Liver (tissue), 9 donors: Measurements from ENCODE around the gene PAGE2. TPM values are rescaled to one million over a fixed set of nuclear protein-coding genes. Genes with fewer than 3 reads are reported as not detected.

Experiments used
- DNase-seq: peaks from one replicate; pipeline ENCODE4 v3.0.0-alpha.2; 2017; ENCODE audit warnings: low spot score
- H3K27ac ChIP-seq, 2 donors: one replicate each; pipeline ENCODE4 v1.7.0; 2013; ENCODE audit warnings: inconsistent platforms in 2 of 2, low read length in 2 of 2, control low read depth in 1 of 2, low read depth in 1 of 2, mild to moderate bottlenecking in 1 of 2
- H3K27me3 ChIP-seq, 4 donors: one replicate each; pipeline versions ENCODE4 v1.6.1 to v1.7.0; 2013; ENCODE audit warnings: low read length in 3 of 4, inconsistent platforms in 1 of 4, mild to moderate bottlenecking in 1 of 4, moderate library complexity in 1 of 4; ENCODE audit not compliant: control insufficient read depth in 4 of 4, insufficient read depth in 4 of 4
- H3K36me3 ChIP-seq, 4 donors: one replicate each; pipeline versions ENCODE4 v1.6.1 to v1.7.0; 2013; ENCODE audit warnings: low read length in 3 of 4, mild to moderate bottlenecking in 3 of 4, low read depth in 1 of 4, moderate library complexity in 1 of 4; ENCODE audit not compliant: control insufficient read depth in 4 of 4, insufficient read depth in 3 of 4
- H3K4me1 ChIP-seq, 4 donors: one replicate each; pipeline versions ENCODE4 v1.6.1 to v1.7.0; 2013; ENCODE audit warnings: low read length in 3 of 4, mild to moderate bottlenecking in 3 of 4, moderate library complexity in 1 of 4; ENCODE audit not compliant: control insufficient read depth in 4 of 4, insufficient read depth in 4 of 4
- H3K4me3 ChIP-seq, 3 donors: one replicate each; pipeline versions ENCODE4 v1.6.1 to v1.7.0; 2013; ENCODE audit warnings: low read length in 3 of 3, control low read depth in 1 of 3, low read depth in 1 of 3, mild to moderate bottlenecking in 1 of 3
- H3K9ac ChIP-seq, 2 donors: one replicate each; pipeline ENCODE4 v1.7.0; 2013; ENCODE audit warnings: low read length in 2 of 2, mild to moderate bottlenecking in 2 of 2, moderate library complexity in 2 of 2, control low read depth in 1 of 2, low read depth in 1 of 2
- H3K9me3 ChIP-seq, 4 donors: one replicate each; pipeline versions ENCODE4 v1.6.1 to v1.7.0; 2013; ENCODE audit warnings: low read length in 3 of 4; ENCODE audit not compliant: control insufficient read depth in 4 of 4
- ATF3 ChIP-seq: IDR thresholded peaks from 2 replicates; pipeline ENCODE4 v1.6.1; 2016; ENCODE audit warnings: antibody characterized with exemption
- CTCF ChIP-seq: fragments of 150-350 bp; IDR thresholded peaks from 2 replicates; pipeline ENCODE4 v1.5.1; 2017; ENCODE audit warnings: improper control_type of control experiment, low read depth, low read length; ENCODE audit not compliant: missing input control
- EGR1 ChIP-seq, 2 donors: IDR thresholded peaks; 2 replicates each; pipeline ENCODE4 v1.6.1; 2016 to 2018; ENCODE audit warnings: antibody characterized with exemption in 2 of 2, low read depth in 2 of 2
- FOXA2 ChIP-seq: IDR thresholded peaks from 2 replicates; pipeline ENCODE4 v1.6.1; 2016; ENCODE audit warnings: antibody characterized with exemption
- GABPA ChIP-seq, 2 donors: IDR thresholded peaks in 1 of 2; conservative IDR thresholded peaks in 1 of 2; 2 replicates each; pipeline ENCODE4 v1.6.1; 2016; ENCODE audit warnings: antibody characterized with exemption in 2 of 2, mild to moderate bottlenecking in 1 of 2, moderate library complexity in 1 of 2
- HNF4A ChIP-seq, 2 donors: conservative IDR thresholded peaks; 2 replicates each; pipeline ENCODE4 v1.6.1; 2016; ENCODE audit warnings: antibody characterized with exemption in 2 of 2, mild to moderate bottlenecking in 2 of 2
- JUND ChIP-seq, 2 donors: IDR thresholded peaks; 2 replicates each; pipeline ENCODE4 v1.6.1; 2016; ENCODE audit warnings: antibody characterized with exemption in 2 of 2
- MAX ChIP-seq: IDR thresholded peaks from 2 replicates; pipeline ENCODE4 v1.6.1; 2016; ENCODE audit warnings: antibody characterized with exemption
- NR2F2 ChIP-seq: IDR thresholded peaks from 2 replicates; pipeline ENCODE4 v1.6.1; 2016; ENCODE audit warnings: antibody characterized with exemption
- RAD21 ChIP-seq, 2 donors: IDR thresholded peaks; 2 replicates each; pipeline ENCODE4 v1.6.1; 2016; ENCODE audit warnings: antibody characterized with exemption in 2 of 2, mild to moderate bottlenecking in 2 of 2
- REST ChIP-seq: IDR thresholded peaks from 2 replicates; pipeline ENCODE4 v1.6.1; 2016; ENCODE audit warnings: antibody characterized with exemption, mild to moderate bottlenecking
- RXRA ChIP-seq, 2 donors: IDR thresholded peaks; 2 replicates each; pipeline ENCODE4 v1.6.1; 2017 to 2018; ENCODE audit warnings: antibody characterized with exemption in 2 of 2, mild to moderate bottlenecking in 1 of 2
- SP1 ChIP-seq: IDR thresholded peaks from 2 replicates; pipeline ENCODE4 v1.6.1; 2018; ENCODE audit warnings: antibody characterized with exemption, mild to moderate bottlenecking
- TAF1 ChIP-seq: conservative IDR thresholded peaks from 2 replicates; pipeline ENCODE4 v1.6.1; 2016; ENCODE audit warnings: antibody characterized with exemption, mild to moderate bottlenecking
- YY1 ChIP-seq: IDR thresholded peaks from 2 replicates; pipeline ENCODE4 v1.6.1; 2016; ENCODE audit warnings: antibody characterized with exemption, mild to moderate bottlenecking
- ZBTB33 ChIP-seq: IDR thresholded peaks from 2 replicates; pipeline ENCODE4 v1.6.1; 2016; ENCODE audit warnings: antibody characterized with exemption
- WGBS: extraction: QIAGEN DNeasy Blood & Tissue Kit; methylation state at CpG from one replicate; pipeline ENCODE4 v1.1.7; 2013; 5-methylcytosine and 5-hydroxymethylcytosine counted together
- polyA plus RNA-seq, 2 donors: library from polyadenylated mRNA; stranded (reverse) in 1 of 2; unstranded in 1 of 2; fragments of 200-250 nt in 1 of 2; fragments of >200 nt in 1 of 2; fragmentation: Nextera tagmentation in 1 of 2; extraction: Ambion mirVana in 1 of 2; gene quantifications; one replicate each; pipeline versions ENCODE4 v1.2.1 to v1.2.3, GENCODE V29; 2013 to 2015
- total RNA-seq, 2 donors: library from RNA; depleted of rRNA; stranded (reverse); fragments of >200 nt; gene quantifications; one replicate each; pipeline ENCODE4 v1.2.3, GENCODE V29; 2014
- donor health status: healthy.
- donor health status: healthy.
- donor health status: healthy.
- donor health status: healthy.
- donor health status: healthy.

PAGE2 gene
- total and polyA plus RNA-seq, 4 donors, result not detected

GRCh38 chrX:55118574-55118973 is 29.8 kb downstream of the PAGE2 start:
- Histone ChIP-seq H3K4me3 (no peak overlapping the region), H3K27me3 (peaks cover 0 to 4% (median 0%) of the 10 kb centered on the region in 4 donors), H3K4me1 (no peaks in the 10 kb centered on the region), H3K27ac (no peak overlapping the region), H3K36me3 (no peaks in the 10 kb centered on the region), H3K9ac (no peak overlapping the region), H3K9me3 (no peaks in the 10 kb centered on the region)
- no peak for DNase-seq
- WGBS, result 96% methylated on average over 3 of the region's 3 CpGs
- no peak for TF ChIP-seq YY1
- no peak for TF ChIP-seq SP1
- TF ChIP-seq JUND (IDR thresholded peaks at IDR 0.05), result no peak
- TF ChIP-seq EGR1 (IDR thresholded peaks at IDR 0.05; ENCODE audit: low read depth in 2 of 2), result no peak
- TF ChIP-seq TAF1, result no peak
- TF ChIP-seq REST, result no peak
- TF ChIP-seq FOXA2, result no peak
- no peak for TF ChIP-seq RXRA (IDR thresholded peaks at IDR 0.05)
- no peak for TF ChIP-seq GABPA (IDR thresholded peaks at IDR 0.05 in 1 of 2, conservative IDR thresholded peaks at IDR 0.05 in 1 of 2)
- TF ChIP-seq MAX, result no peak
- TF ChIP-seq NR2F2, result no peak
- TF ChIP-seq CTCF, result no peak
- TF ChIP-seq HNF4A (conservative IDR thresholded peaks at IDR 0.05), result no peak
- no peak for TF ChIP-seq ZBTB33
- no peak for TF ChIP-seq RAD21 (IDR thresholded peaks at IDR 0.05)
- TF ChIP-seq ATF3, result no peak

- H3K4me3 ChIP-seq, result no peak overlapping the region
- H3K9ac ChIP-seq, result no peak overlapping the region
- no peaks in the 10 kb centered on the region for H3K9me3 ChIP-seq
- DNase-seq, result no peak
- H3K36me3 ChIP-seq, result no peaks in the 10 kb centered on the region
- H3K27me3 ChIP-seq, result peaks cover 0 to 5% (median 0%) of the 10 kb centered on the region in 4 donors
- no peaks in the 10 kb centered on the region for H3K4me1 ChIP-seq
- TF ChIP-seq GABPA (IDR thresholded peaks at IDR 0.05 in 1 of 2, conservative IDR thresholded peaks at IDR 0.05 in 1 of 2) (no peak), NR2F2 (no peak), EGR1 (IDR thresholded peaks at IDR 0.05; ENCODE audit: low read depth in 2 of 2) (no peak), FOXA2 (no peak), MAX (no peak), SP1 (no peak)
- no peak overlapping the region for H3K27ac ChIP-seq
Observed at GRCh38 chrX:55119271-55119670, 30.5 kb downstream of the PAGE2 start.
